ENCODE measurements around the gene ECE1. TPM values are rescaled to one million over a fixed set of nuclear protein-coding genes. Genes with fewer than 3 reads are reported as not detected.

ECE1 gene
- total RNA-seq, 2 donors from 2014 or later, result 99.0 to 149 TPM

GRCh38 chr1:21308330-21308729 lies 18.1 kb upstream of the ECE1 start:
- Histone ChIP-seq H3K36me3 (no peaks in the 10 kb centered on the region), H3K9me3 (no peaks in the 10 kb centered on the region), H3K27ac (no peak overlapping the region), H3K9ac (ENCODE audit: low read depth in 2 of 2, low read length in 2 of 2) (no peak overlapping the region), H3K4me3 (no peak overlapping the region), H3K4me1 (no peaks in the 10 kb centered on the region), H3K27me3 (no peaks in the 10 kb centered on the region)
- intact Hi-C loops (cut with DNase I), result no loop called here
- no peak for DNase-seq
- TF ChIP-seq CTCF (IDR thresholded peaks at IDR 0.05), result no peak

GRCh38 chr1:21307663-21308305 lies 17.5 kb upstream of the ECE1 start:
- no peak overlapping the region for H3K27ac ChIP-seq
- intact Hi-C loops (cut with DNase I), result no loop called here
- DNase-seq, result no peak
- peaks cover 1% of the 10 kb centered on the region for H3K4me1 ChIP-seq
- H3K4me3 ChIP-seq, result no peak overlapping the region
- H3K9me3 ChIP-seq, result no peaks in the 10 kb centered on the region
- H3K9ac ChIP-seq (ENCODE audit: low read depth in 2 of 2, low read length in 2 of 2), result no peak overlapping the region
- TF ChIP-seq CTCF (IDR thresholded peaks at IDR 0.05), result no peak
- H3K36me3 ChIP-seq, result no peaks in the 10 kb centered on the region
- H3K27me3 ChIP-seq, result no peaks in the 10 kb centered on the region

- Histone ChIP-seq H3K9me3 (no peaks in the 10 kb centered on the region), H3K27me3 (no peaks in the 10 kb centered on the region), H3K36me3 (no peaks in the 10 kb centered on the region), H3K4me1 (peaks cover 6% of the 10 kb centered on the region), H3K9ac (ENCODE audit: low read depth in 2 of 2, low read length in 2 of 2) (no peak overlapping the region), H3K27ac (no peak overlapping the region), H3K4me3 (no peak overlapping the region)
- TF ChIP-seq CTCF (IDR thresholded peaks at IDR 0.05), result no peak
- intact Hi-C loops (cut with DNase I), result no loop called here
- no peak for DNase-seq
Measured at GRCh38 chr1:21307210-21307609, 16.9 kb upstream of the ECE1 start.

GRCh38 chr1:21305900-21306189 lies 15.6 kb upstream of the ECE1 start:
- Histone ChIP-seq H3K9ac (ENCODE audit: low read depth in 2 of 2, low read length in 2 of 2) (no peak overlapping the region), H3K4me1 (peaks cover 6% of the 10 kb centered on the region), H3K4me3 (no peak overlapping the region), H3K27ac (no peak overlapping the region), H3K27me3 (no peaks in the 10 kb centered on the region), H3K9me3 (no peaks in the 10 kb centered on the region), H3K36me3 (no peaks in the 10 kb centered on the region)
- no peak for TF ChIP-seq CTCF (IDR thresholded peaks at IDR 0.05)
- intact Hi-C loops (cut with DNase I), result no loop called here
- no peak for DNase-seq

GRCh38 chr1:21305155-21305899 lies 15.1 kb upstream of the ECE1 start:
- no peak for TF ChIP-seq CTCF (IDR thresholded peaks at IDR 0.05)
- no peak for DNase-seq
- Histone ChIP-seq H3K27ac (no peak overlapping the region), H3K27me3 (no peaks in the 10 kb centered on the region), H3K9ac (ENCODE audit: low read depth in 2 of 2, low read length in 2 of 2) (no peak overlapping the region), H3K4me1 (peaks cover 6% of the 10 kb centered on the region), H3K9me3 (no peaks in the 10 kb centered on the region), H3K36me3 (no peaks in the 10 kb centered on the region), H3K4me3 (no peak overlapping the region)
- intact Hi-C loops (cut with DNase I), result no loop called here
